GM23338 (cell line): ENCODE data around the gene SEMA3E. TPM values are rescaled to one million over a fixed set of nuclear protein-coding genes. Genes with fewer than 3 reads are reported as not detected.

ENCODE experiments used
- ATAC-seq: fragments of 200-7000 bp; cut with Tn5 transposase; 3 replicates; pipeline ENCODE4 v1.9.1; 2020
- DNase-seq: peaks from one replicate; pipeline ENCODE4 v3.0.0-alpha.2; 2015; ENCODE audit warnings: low spot score
- H2AFZ ChIP-seq: fragments of 200-600 bp; sonication (generic); 2 replicates; pipeline ENCODE4 v1.8.0; 2016; ENCODE audit warnings: antibody characterized with exemption, mild to moderate bottlenecking, moderate library complexity
- H3F3A ChIP-seq: fragments of 200-600 bp; sonication (generic); replicated peaks from 2 replicates; pipeline ENCODE4 v1.8.0; 2017; ENCODE audit warnings: antibody characterized with exemption, mixed run types, low read depth
- H3K27ac ChIP-seq: fragments of 200-600 bp; sonication (generic); 2 replicates; pipeline ENCODE4 v1.6.1; 2016; ENCODE audit warnings: low read depth
- H3K27me3 ChIP-seq: fragments of 200-600 bp; sonication (generic); 2 replicates; pipeline ENCODE4 v1.8.0; 2016; ENCODE audit warnings: mild to moderate bottlenecking, mixed run types, moderate library complexity; ENCODE audit not compliant: insufficient read depth
- H3K36me3 ChIP-seq: fragments of 200-600 bp; sonication (generic); 2 replicates; pipeline ENCODE4 v1.8.0; 2016; ENCODE audit warnings: mild to moderate bottlenecking; ENCODE audit not compliant: insufficient read depth
- H3K4me1 ChIP-seq: fragments of 200-600 bp; sonication (generic); 2 replicates; pipeline ENCODE4 v1.8.0; 2016; ENCODE audit warnings: mild to moderate bottlenecking, moderate library complexity; ENCODE audit not compliant: insufficient read depth
- H3K4me2 ChIP-seq: fragments of 200-600 bp; sonication (generic); 2 replicates; pipeline ENCODE4 v1.7.1; 2017; ENCODE audit warnings: mixed run types
- H3K4me3 ChIP-seq: fragments of 200-600 bp; sonication (generic); 2 replicates; pipeline ENCODE4 v1.6.1; 2016; ENCODE audit warnings: mixed run types
- H3K79me2 ChIP-seq: fragments of 200-600 bp; sonication (generic); replicated peaks from 2 replicates; pipeline ENCODE4 v1.8.0; 2017; ENCODE audit warnings: mild to moderate bottlenecking; ENCODE audit not compliant: insufficient read depth
- H3K9me2 ChIP-seq: fragments of 200-600 bp; sonication (generic); 2 replicates; pipeline ENCODE4 v1.8.0; 2017; ENCODE audit not compliant: insufficient read depth
- H4K20me1 ChIP-seq: fragments of 200-600 bp; sonication (generic); replicated peaks from 2 replicates; pipeline ENCODE4 v1.8.0; 2017; ENCODE audit warnings: mild to moderate bottlenecking; ENCODE audit not compliant: insufficient read depth
- H3K27ac Mint-ChIP-seq: 2 replicates; pipeline ENCODE4 v1.8.0; 2020; ENCODE audit warnings: inconsistent platforms, mild to moderate bottlenecking, moderate library complexity, mixed read lengths
- H3K27me3 Mint-ChIP-seq: 3 replicates; pipeline ENCODE4 v1.8.0; 2022; ENCODE audit warnings: low read depth, mild to moderate bottlenecking, moderate library complexity, mixed read lengths, inconsistent platforms; ENCODE audit not compliant: insufficient read depth, poor library complexity
- H3K36me3 Mint-ChIP-seq: 3 replicates; pipeline ENCODE4 v1.8.0; 2021; ENCODE audit warnings: low read depth, mild to moderate bottlenecking, inconsistent platforms, moderate library complexity, mixed read lengths
- H3K4me1 Mint-ChIP-seq: 3 replicates; pipeline ENCODE4 v1.8.0; 2020; ENCODE audit warnings: mild to moderate bottlenecking, inconsistent platforms, mixed read lengths
- H3K4me3 Mint-ChIP-seq: 3 replicates; pipeline ENCODE4 v1.8.0; 2021; ENCODE audit warnings: moderate library complexity, mild to moderate bottlenecking, inconsistent platforms, mixed read lengths
- H3K9me3 Mint-ChIP-seq: 3 replicates; pipeline ENCODE4 v1.8.0; 2020; ENCODE audit warnings: moderate library complexity, mild to moderate bottlenecking, inconsistent platforms, mixed read lengths
- CREB1 ChIP-seq: fragments of 250-450 bp; sonication (Bioruptor Pico); IDR thresholded peaks from 2 replicates; pipeline ENCODE4 v1.5.0; 2020; ENCODE audit warnings: low read depth, mild to moderate bottlenecking, moderate library complexity
- EZH2 ChIP-seq: fragments of 200-600 bp; sonication (generic); IDR thresholded peaks from one replicate; pipeline ENCODE4 v1.8.0; 2017; ENCODE audit warnings: antibody characterized with exemption, mild to moderate bottlenecking, low read depth; ENCODE audit not compliant: unreplicated experiment
- EZH2phosphoT487 ChIP-seq: fragments of 200-600 bp; sonication (generic); IDR thresholded peaks from one replicate; pipeline ENCODE4 v1.8.1; 2018; ENCODE audit warnings: antibody characterized with exemption; ENCODE audit not compliant: unreplicated experiment
- JUNB ChIP-seq: IDR thresholded peaks from one replicate; pipeline ENCODE4 v1.6.1; 2016; ENCODE audit warnings: antibody characterized with exemption; ENCODE audit not compliant: unreplicated experiment
- POLR2AphosphoS5 ChIP-seq: IDR thresholded peaks from 2 replicates; pipeline ENCODE4 v1.6.1; 2016; ENCODE audit warnings: antibody characterized with exemption, low read depth
- STAT1 ChIP-seq: IDR thresholded peaks from one replicate; pipeline ENCODE4 v1.6.1; 2016; ENCODE audit warnings: antibody characterized with exemption; ENCODE audit not compliant: unreplicated experiment
- ZNF114 ChIP-seq: fragments of 250-450 bp; sonication (Bioruptor Pico); IDR thresholded peaks from 2 replicates; pipeline ENCODE4 v1.5.0; 2020; ENCODE audit warnings: mild to moderate bottlenecking, moderate library complexity
- ZNF331 ChIP-seq: fragments of 250-450 bp; sonication (Bioruptor Pico); IDR thresholded peaks from 2 replicates; pipeline ENCODE4 v1.5.0; 2020; ENCODE audit warnings: low read depth, mild to moderate bottlenecking, moderate library complexity
- polyA plus RNA-seq: library from polyadenylated mRNA; unstranded; fragments of >200 nt; fragmentation: Nextera tagmentation; extraction: Ambion mirVana; gene quantifications from 2 replicates; pipeline ENCODE4 v1.2.1, GENCODE V29; 2016
- total RNA-seq: library from RNA; depleted of rRNA; stranded (reverse); fragments of >200 nt; shearing (Covaris generic); gene quantifications from 2 replicates; pipeline ENCODE4 v1.2.3, GENCODE V29; 2014
- TF ChIP-seq, protein P1 (sequence below), 2 experiments: fragments of 200-600 bp in 1 of 2; sonication (generic) in 1 of 2; conservative IDR thresholded peaks; 2 replicates each; pipeline versions ENCODE4 v1.5.1 to v1.6.1; 2016 to 2017; ENCODE audit warnings: antibody characterized with exemption in 2 of 2, low read depth in 2 of 2, mild to moderate bottlenecking in 2 of 2, moderate library complexity in 1 of 2
- TF ChIP-seq, protein P2 (sequence below): fragments of 250-450 bp; sonication (Bioruptor Pico); IDR thresholded peaks from 2 replicates; pipeline ENCODE4 v1.5.0; 2020; ENCODE audit warnings: mild to moderate bottlenecking, moderate library complexity
- TF ChIP-seq, protein P3 (sequence below): IDR thresholded peaks from one replicate; pipeline ENCODE4 v1.6.1; 2018; ENCODE audit warnings: antibody characterized with exemption; ENCODE audit not compliant: unreplicated experiment

The SEMA3E gene
- total and polyA plus RNA-seq, 2 experiments from 2014 or later = 5.4 to 15.7 TPM

DNA sequence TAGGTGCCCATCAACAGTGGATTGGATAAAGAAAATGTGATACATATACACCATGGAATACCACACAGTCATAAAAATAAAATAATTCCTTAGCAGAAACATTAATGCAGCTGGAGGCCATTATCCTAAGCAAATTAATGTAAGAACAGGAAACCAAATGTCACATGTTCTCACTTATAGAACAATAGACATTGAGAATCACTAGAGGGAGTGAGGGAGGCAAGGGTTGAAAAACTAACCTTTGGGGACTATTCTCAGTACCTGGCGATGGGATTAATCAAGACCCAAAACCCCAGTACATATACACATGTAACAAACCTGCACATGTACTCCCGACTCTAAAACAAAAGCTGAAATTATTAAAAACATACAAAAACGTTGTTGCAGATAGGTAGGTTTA is 222.6 kb downstream of the SEMA3E start:
- H3K4me1 Mint-ChIP-seq = peaks cover 62% of the 10 kb centered on the region
- Histone ChIP-seq H3K79me2 (no peaks in the 10 kb centered on the region), H2AFZ (no peak overlapping the region), H3K27me3 (no peaks in the 10 kb centered on the region), H3K27ac (no peak overlapping the region), H3F3A (no peaks in the 10 kb centered on the region), H4K20me1 (no peaks in the 10 kb centered on the region), H3K4me1 (peaks cover 61% of the 10 kb centered on the region), H3K4me3 (no peak overlapping the region), H3K4me2 (0 out of 2 replicates have a peak overlapping the region, but pooled peaks have one; percentile 2), H3K36me3 (no peaks in the 10 kb centered on the region), H3K9me2 (no peaks in the 10 kb centered on the region)
- H3K4me3 Mint-ChIP-seq = no peak overlapping the region
- peaks cover 4% of the 10 kb centered on the region; the same call in 1 of the 3 replicates for H3K36me3 Mint-ChIP-seq
- H3K27ac Mint-ChIP-seq = no peak overlapping the region
- TF ChIP-seq POLR2AphosphoS5 (no peak), JUNB (no peak), CREB1 (CRISPR knock-in tag) (no peak), ZNF114 (CRISPR knock-in tag) (no peak), ZNF331 (CRISPR knock-in tag) (no peak)
- TF ChIP-seq, protein P1, sequence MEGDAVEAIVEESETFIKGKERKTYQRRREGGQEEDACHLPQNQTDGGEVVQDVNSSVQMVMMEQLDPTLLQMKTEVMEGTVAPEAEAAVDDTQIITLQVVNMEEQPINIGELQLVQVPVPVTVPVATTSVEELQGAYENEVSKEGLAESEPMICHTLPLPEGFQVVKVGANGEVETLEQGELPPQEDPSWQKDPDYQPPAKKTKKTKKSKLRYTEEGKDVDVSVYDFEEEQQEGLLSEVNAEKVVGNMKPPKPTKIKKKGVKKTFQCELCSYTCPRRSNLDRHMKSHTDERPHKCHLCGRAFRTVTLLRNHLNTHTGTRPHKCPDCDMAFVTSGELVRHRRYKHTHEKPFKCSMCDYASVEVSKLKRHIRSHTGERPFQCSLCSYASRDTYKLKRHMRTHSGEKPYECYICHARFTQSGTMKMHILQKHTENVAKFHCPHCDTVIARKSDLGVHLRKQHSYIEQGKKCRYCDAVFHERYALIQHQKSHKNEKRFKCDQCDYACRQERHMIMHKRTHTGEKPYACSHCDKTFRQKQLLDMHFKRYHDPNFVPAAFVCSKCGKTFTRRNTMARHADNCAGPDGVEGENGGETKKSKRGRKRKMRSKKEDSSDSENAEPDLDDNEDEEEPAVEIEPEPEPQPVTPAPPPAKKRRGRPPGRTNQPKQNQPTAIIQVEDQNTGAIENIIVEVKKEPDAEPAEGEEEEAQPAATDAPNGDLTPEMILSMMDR (conservative IDR thresholded peaks at IDR 0.05; ENCODE audit: low read depth in 2 of 2) = peak; percentile 39 to 40
- DNase-seq = peak; percentile 36
- peaks cover 4% of the 10 kb centered on the region; the same call in 2 of the 3 replicates for H3K9me3 Mint-ChIP-seq
- ATAC-seq = peak; percentile 42
- H3K27me3 Mint-ChIP-seq = no peaks in the 10 kb centered on the region

GRCh38 chr7:83419013-83419412 is 229.9 kb downstream of the SEMA3E start:
- H3K36me3 Mint-ChIP-seq = no peaks in the 10 kb centered on the region; the same call in 2 of the 3 replicates
- peaks cover 43% of the 10 kb centered on the region for H3K4me1 Mint-ChIP-seq
- H3K27me3 Mint-ChIP-seq = no peaks in the 10 kb centered on the region
- H4K20me1 ChIP-seq = no peaks in the 10 kb centered on the region
- H3K4me2 ChIP-seq = no peak overlapping the region
- DNase-seq (no peak), ATAC-seq (no peak)
- no peak overlapping the region for H3K27ac Mint-ChIP-seq
- H2AFZ ChIP-seq = no peak overlapping the region
- no peak overlapping the region for H3K4me3 ChIP-seq
- H3K27me3 ChIP-seq = no peaks in the 10 kb centered on the region
- peaks cover 49% of the 10 kb centered on the region for H3K4me1 ChIP-seq
- H3K9me2 ChIP-seq = no peaks in the 10 kb centered on the region
- no peaks in the 10 kb centered on the region for H3F3A ChIP-seq
- H3K4me3 Mint-ChIP-seq = no peak overlapping the region
- no peaks in the 10 kb centered on the region for H3K79me2 ChIP-seq
- H3K36me3 ChIP-seq = no peaks in the 10 kb centered on the region
- no peak overlapping the region for H3K27ac ChIP-seq
- no peaks in the 10 kb centered on the region for H3K9me3 Mint-ChIP-seq
- no peak for TF ChIP-seq EZH2
- TF ChIP-seq, protein P2, sequence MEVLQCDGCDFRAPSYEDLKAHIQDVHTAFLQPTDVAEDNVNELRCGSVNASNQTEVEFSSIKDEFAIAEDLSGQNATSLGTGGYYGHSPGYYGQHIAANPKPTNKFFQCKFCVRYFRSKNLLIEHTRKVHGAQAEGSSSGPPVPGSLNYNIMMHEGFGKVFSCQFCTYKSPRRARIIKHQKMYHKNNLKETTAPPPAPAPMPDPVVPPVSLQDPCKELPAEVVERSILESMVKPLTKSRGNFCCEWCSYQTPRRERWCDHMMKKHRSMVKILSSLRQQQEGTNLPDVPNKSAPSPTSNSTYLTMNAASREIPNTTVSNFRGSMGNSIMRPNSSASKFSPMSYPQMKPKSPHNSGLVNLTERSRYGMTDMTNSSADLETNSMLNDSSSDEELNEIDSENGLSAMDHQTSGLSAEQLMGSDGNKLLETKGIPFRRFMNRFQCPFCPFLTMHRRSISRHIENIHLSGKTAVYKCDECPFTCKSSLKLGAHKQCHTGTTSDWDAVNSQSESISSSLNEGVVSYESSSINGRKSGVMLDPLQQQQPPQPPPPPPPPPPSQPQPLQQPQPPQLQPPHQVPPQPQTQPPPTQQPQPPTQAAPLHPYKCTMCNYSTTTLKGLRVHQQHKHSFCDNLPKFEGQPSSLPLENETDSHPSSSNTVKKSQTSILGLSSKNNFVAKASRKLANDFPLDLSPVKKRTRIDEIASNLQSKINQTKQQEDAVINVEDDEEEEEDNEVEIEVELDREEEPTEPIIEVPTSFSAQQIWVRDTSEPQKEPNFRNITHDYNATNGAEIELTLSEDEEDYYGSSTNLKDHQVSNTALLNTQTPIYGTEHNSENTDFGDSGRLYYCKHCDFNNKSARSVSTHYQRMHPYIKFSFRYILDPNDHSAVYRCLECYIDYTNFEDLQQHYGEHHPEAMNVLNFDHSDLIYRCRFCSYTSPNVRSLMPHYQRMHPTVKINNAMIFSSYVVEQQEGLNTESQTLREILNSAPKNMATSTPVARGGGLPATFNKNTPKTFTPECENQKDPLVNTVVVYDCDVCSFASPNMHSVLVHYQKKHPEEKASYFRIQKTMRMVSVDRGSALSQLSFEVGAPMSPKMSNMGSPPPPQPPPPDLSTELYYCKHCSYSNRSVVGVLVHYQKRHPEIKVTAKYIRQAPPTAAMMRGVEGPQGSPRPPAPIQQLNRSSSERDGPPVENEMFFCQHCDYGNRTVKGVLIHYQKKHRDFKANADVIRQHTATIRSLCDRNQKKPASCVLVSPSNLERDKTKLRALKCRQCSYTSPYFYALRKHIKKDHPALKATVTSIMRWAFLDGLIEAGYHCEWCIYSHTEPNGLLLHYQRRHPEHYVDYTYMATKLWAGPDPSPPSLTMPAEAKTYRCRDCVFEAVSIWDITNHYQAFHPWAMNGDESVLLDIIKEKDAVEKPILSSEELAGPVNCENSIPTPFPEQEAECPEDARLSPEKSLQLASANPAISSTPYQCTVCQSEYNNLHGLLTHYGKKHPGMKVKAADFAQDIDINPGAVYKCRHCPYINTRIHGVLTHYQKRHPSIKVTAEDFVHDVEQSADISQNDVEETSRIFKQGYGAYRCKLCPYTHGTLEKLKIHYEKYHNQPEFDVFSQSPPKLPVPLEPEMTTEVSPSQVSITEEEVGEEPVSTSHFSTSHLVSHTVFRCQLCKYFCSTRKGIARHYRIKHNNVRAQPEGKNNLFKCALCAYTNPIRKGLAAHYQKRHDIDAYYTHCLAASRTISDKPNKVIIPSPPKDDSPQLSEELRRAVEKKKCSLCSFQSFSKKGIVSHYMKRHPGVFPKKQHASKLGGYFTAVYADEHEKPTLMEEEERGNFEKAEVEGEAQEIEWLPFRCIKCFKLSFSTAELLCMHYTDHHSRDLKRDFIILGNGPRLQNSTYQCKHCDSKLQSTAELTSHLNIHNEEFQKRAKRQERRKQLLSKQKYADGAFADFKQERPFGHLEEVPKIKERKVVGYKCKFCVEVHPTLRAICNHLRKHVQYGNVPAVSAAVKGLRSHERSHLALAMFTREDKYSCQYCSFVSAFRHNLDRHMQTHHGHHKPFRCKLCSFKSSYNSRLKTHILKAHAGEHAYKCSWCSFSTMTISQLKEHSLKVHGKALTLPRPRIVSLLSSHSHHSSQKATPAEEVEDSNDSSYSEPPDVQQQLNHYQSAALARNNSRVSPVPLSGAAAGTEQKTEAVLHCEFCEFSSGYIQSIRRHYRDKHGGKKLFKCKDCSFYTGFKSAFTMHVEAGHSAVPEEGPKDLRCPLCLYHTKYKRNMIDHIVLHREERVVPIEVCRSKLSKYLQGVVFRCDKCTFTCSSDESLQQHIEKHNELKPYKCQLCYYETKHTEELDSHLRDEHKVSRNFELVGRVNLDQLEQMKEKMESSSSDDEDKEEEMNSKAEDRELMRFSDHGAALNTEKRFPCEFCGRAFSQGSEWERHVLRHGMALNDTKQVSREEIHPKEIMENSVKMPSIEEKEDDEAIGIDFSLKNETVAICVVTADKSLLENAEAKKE = no peak
- no peak for TF ChIP-seq JUNB
- TF ChIP-seq EZH2phosphoT487 = no peak
- TF ChIP-seq, protein P3, sequence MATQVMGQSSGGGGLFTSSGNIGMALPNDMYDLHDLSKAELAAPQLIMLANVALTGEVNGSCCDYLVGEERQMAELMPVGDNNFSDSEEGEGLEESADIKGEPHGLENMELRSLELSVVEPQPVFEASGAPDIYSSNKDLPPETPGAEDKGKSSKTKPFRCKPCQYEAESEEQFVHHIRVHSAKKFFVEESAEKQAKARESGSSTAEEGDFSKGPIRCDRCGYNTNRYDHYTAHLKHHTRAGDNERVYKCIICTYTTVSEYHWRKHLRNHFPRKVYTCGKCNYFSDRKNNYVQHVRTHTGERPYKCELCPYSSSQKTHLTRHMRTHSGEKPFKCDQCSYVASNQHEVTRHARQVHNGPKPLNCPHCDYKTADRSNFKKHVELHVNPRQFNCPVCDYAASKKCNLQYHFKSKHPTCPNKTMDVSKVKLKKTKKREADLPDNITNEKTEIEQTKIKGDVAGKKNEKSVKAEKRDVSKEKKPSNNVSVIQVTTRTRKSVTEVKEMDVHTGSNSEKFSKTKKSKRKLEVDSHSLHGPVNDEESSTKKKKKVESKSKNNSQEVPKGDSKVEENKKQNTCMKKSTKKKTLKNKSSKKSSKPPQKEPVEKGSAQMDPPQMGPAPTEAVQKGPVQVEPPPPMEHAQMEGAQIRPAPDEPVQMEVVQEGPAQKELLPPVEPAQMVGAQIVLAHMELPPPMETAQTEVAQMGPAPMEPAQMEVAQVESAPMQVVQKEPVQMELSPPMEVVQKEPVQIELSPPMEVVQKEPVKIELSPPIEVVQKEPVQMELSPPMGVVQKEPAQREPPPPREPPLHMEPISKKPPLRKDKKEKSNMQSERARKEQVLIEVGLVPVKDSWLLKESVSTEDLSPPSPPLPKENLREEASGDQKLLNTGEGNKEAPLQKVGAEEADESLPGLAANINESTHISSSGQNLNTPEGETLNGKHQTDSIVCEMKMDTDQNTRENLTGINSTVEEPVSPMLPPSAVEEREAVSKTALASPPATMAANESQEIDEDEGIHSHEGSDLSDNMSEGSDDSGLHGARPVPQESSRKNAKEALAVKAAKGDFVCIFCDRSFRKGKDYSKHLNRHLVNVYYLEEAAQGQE = no peak
- no peak for TF ChIP-seq ZNF114 (CRISPR knock-in tag)
- no peak for TF ChIP-seq CREB1 (CRISPR knock-in tag)
- no peak for TF ChIP-seq STAT1
